Glutamatergic neuron (in vitro differentiated cells): ENCODE results near the gene ATP6V1D. TPM values are rescaled to one million over a fixed set of nuclear protein-coding genes. Genes with fewer than 3 reads are reported as not detected.
A peak's percentile ranks its signal among the peaks of the same experiment; 100 is the strongest.

Source experiments
- DNase-seq: peaks from one replicate; pipeline ENCODE4 v3.0.0; 2022
- H3K27ac Mint-ChIP-seq: one replicate; pipeline ENCODE4 v1.8.0; 2020; ENCODE audit warnings: mild to moderate bottlenecking, mixed read lengths, inconsistent platforms; ENCODE audit not compliant: unreplicated experiment
- H3K27me3 Mint-ChIP-seq: one replicate; pipeline ENCODE4 v1.8.0; 2020; ENCODE audit warnings: mild to moderate bottlenecking, moderate library complexity, mixed read lengths, inconsistent platforms; ENCODE audit not compliant: unreplicated experiment
- H3K36me3 Mint-ChIP-seq: one replicate; pipeline ENCODE4 v1.8.0; 2020; ENCODE audit warnings: mild to moderate bottlenecking, mixed read lengths, inconsistent platforms; ENCODE audit not compliant: unreplicated experiment
- H3K4me1 Mint-ChIP-seq: one replicate; pipeline ENCODE4 v1.8.0; 2020; ENCODE audit warnings: mild to moderate bottlenecking, low read depth, mixed read lengths, inconsistent platforms; ENCODE audit not compliant: unreplicated experiment
- H3K4me3 Mint-ChIP-seq: one replicate; pipeline ENCODE4 v1.8.0; 2020; ENCODE audit warnings: mild to moderate bottlenecking, mixed read lengths, inconsistent platforms; ENCODE audit not compliant: unreplicated experiment
- H3K9me3 Mint-ChIP-seq: one replicate; pipeline ENCODE4 v1.8.0; 2020; ENCODE audit warnings: mild to moderate bottlenecking, moderate library complexity, mixed read lengths, inconsistent platforms; ENCODE audit not compliant: unreplicated experiment
- total RNA-seq: library from RNA; stranded (reverse); fragmentation: NEBNext Ultra II Directional; extraction: Animal tissue kit (Norgen Biotek cat#: 25700); gene quantifications from one replicate; pipeline ENCODE4 v1.2.1, GENCODE V29; 2021; ENCODE audit not compliant: unreplicated experiment
- TF ChIP-seq, protein P1 (sequence below): fragments of 200-600 bp; sonication (generic); IDR thresholded peaks from one replicate; pipeline ENCODE4 v1.5.0; 2021; ENCODE audit not compliant: partially characterized antibody, unreplicated experiment

Gene ATP6V1D
- total RNA-seq, 1 donor from 2014 or later, result 108 TPM

DNA sequence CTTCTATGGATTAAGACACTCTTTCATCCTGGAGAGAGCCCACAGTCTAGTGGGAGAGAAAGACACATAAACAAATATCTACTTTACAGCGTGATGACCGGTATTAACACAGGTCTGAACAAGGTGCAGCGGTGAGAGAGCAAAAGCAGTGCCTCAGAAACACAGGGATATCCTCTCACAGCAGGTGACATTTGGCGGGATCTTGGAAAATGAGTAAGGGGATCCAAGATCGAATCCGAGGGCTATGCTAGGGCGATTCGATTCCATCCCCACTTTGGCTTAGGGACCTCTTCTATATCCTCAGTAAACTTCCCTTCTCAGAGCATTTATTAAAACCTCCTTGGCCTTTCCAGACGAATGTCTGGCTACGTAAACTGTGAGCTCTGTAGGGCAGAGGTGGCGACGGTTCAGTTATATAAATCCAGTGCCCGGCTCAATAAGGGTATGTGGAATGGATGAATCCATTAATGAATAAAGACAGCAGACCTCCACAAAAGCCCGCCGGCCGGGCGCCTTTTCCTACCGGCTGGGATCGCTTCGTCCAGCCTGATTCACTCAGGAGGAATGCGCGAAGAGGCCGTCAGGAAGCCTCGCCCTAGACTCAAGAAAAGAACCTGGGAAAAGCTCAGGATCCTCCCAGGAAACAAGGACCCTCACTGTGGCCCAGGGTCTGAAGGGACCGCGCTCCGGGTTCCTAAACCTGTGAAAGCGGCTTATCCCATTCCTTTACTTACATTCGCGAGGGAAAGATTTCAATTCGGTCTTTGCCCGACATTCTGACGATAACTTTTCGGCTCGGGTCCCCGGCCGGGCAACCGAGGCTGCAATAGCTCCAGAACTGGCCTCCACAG lies 455 bp downstream of the ATP6V1D start:
- Mint-ChIP-seq H3K27ac (peak overlapping the region; percentile 86), H3K27me3 (peaks cover 6% of the 10 kb centered on the region), H3K4me3 (peak overlapping the region; percentile 99), H3K9me3 (peaks cover 12% of the 10 kb centered on the region), H3K4me1 (peaks cover 13% of the 10 kb centered on the region), H3K36me3 (no peaks in the 10 kb centered on the region)
- TF ChIP-seq, protein P1, sequence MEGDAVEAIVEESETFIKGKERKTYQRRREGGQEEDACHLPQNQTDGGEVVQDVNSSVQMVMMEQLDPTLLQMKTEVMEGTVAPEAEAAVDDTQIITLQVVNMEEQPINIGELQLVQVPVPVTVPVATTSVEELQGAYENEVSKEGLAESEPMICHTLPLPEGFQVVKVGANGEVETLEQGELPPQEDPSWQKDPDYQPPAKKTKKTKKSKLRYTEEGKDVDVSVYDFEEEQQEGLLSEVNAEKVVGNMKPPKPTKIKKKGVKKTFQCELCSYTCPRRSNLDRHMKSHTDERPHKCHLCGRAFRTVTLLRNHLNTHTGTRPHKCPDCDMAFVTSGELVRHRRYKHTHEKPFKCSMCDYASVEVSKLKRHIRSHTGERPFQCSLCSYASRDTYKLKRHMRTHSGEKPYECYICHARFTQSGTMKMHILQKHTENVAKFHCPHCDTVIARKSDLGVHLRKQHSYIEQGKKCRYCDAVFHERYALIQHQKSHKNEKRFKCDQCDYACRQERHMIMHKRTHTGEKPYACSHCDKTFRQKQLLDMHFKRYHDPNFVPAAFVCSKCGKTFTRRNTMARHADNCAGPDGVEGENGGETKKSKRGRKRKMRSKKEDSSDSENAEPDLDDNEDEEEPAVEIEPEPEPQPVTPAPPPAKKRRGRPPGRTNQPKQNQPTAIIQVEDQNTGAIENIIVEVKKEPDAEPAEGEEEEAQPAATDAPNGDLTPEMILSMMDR, result no peak
- DNase-seq, result no peak

DNA sequence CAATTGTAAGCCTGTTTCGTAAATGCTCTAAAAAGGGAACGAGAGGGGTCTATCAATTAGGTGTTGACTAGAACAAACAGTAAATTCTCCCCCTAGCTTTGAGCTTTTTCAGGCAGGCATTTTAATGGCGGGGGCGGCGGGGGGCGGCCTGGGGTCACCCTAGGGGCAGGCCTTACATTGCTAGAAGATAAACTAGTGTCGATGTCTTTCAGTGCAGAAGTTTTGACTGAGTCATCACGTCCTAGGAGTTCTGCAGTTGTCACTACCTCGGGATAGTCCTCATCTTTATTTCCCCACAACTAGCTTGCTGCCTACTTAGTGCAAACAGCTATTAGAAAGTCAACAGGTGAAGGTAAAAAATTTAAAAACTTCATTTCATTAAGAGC lies 1.6 kb downstream of the ATP6V1D start:
- Mint-ChIP-seq H3K9me3 (peaks cover 12% of the 10 kb centered on the region), H3K4me3 (peak overlapping the region; percentile 99), H3K36me3 (no peaks in the 10 kb centered on the region), H3K27ac (no peak overlapping the region), H3K27me3 (peaks cover 6% of the 10 kb centered on the region), H3K4me1 (peaks cover 13% of the 10 kb centered on the region)
- TF ChIP-seq, protein P1, result no peak
- no peak for DNase-seq

DNA sequence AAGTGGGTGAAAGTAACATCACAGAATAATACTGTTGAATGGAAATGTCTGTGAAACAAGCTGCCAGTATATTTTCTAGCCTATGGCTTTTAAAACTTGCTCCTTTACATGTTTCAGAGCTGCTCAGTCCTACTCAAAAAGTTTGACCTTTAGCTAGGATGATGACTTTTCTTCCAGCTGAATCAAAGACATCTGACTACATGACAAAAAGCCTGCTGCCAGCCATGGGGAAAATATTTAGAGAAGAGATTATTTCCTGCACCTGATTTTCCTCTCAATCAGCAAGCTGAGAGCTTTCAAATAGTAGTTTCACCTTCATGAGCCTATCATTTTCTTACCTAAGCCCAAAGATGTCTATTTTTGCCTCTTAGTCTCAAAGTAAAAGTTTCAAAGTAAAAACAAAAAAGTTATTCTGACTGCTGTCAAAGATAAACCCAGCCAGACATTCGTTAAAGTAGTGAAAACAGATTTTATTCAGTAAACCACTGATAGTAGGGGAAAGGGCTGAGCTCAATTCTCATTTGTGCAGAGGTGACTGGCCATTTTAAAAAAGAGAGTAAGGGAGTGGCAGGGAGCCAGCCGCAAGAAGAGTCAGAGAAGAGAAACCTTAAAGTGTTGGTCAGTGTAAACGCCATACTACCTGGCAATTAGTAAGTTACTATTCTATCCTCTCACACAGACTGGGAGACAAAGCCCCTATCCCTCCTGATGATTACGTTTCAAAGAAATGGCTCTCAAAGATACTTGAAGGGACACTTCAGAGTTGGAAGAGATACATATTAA lies 2.2 kb downstream of the ATP6V1D start:
- Mint-ChIP-seq H3K9me3 (peaks cover 12% of the 10 kb centered on the region), H3K36me3 (no peaks in the 10 kb centered on the region), H3K4me1 (peaks cover 13% of the 10 kb centered on the region), H3K27me3 (peaks cover 6% of the 10 kb centered on the region), H3K27ac (no peak overlapping the region), H3K4me3 (peak overlapping the region; percentile 21)
- DNase-seq, result no peak
- TF ChIP-seq, protein P1, result no peak

DNA sequence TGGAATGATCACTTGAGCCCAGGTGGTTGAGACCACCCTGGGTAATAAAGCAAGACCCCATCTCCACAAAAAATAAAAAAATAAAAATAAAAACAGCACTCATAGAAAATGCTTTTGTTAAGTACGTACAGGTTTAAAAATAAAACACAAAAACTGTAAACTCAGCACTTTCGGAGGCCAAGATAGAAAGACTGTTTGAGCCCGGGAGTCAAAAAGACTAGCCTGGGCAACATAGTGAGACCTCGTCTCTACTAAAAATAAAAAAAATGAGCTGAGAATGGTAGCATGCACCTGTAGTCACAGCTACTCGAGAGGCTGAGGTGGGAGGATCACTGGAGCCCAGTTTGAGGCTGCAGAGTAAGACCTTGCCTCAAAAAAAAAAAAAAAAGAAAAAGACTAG lies 7.5 kb downstream of the ATP6V1D start:
- TF ChIP-seq, protein P1, result no peak
- no peaks in the 10 kb centered on the region for H3K36me3 Mint-ChIP-seq
- no peak for DNase-seq
- H3K27me3 Mint-ChIP-seq, result peaks cover 1% of the 10 kb centered on the region
- no peaks in the 10 kb centered on the region for H3K9me3 Mint-ChIP-seq
- no peak overlapping the region for H3K4me3 Mint-ChIP-seq
- H3K27ac Mint-ChIP-seq, result no peak overlapping the region
- H3K4me1 Mint-ChIP-seq, result no peaks in the 10 kb centered on the region
